Fibroblast of peridontal ligament (primary cell): ENCODE measurements around the gene PCDHGA9.
"Not testable (repeated sequence)": the region's sequence is repeated elsewhere in the genome, so short reads cannot be mapped to it uniquely, and the experiment has no call there.

Source experiments
- DNase-seq: peaks from one replicate; pipeline ENCODE4 v3.0.0-alpha.2; 2010; ENCODE audit errors: extremely low read depth

PCDHGA9 gene

DNA sequence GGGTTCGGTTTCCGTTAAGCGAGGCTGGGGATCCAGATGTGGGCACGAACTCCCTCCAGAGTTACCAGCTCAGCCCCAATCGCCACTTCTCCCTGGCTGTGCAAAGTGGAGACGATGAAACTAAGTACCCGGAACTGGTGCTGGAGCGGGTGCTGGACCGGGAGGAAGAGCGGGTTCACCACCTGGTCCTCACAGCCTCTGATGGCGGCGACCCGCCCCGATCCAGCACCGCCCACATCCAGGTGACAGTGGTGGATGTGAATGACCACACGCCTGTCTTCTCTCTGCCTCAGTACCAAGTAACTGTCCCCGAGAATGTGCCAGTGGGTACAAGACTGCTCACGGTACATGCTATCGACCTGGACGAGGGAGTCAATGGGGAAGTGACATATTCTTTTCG is 19.2 kb upstream of the PCDHGA9 start:
- no peak for DNase-seq

DNA sequence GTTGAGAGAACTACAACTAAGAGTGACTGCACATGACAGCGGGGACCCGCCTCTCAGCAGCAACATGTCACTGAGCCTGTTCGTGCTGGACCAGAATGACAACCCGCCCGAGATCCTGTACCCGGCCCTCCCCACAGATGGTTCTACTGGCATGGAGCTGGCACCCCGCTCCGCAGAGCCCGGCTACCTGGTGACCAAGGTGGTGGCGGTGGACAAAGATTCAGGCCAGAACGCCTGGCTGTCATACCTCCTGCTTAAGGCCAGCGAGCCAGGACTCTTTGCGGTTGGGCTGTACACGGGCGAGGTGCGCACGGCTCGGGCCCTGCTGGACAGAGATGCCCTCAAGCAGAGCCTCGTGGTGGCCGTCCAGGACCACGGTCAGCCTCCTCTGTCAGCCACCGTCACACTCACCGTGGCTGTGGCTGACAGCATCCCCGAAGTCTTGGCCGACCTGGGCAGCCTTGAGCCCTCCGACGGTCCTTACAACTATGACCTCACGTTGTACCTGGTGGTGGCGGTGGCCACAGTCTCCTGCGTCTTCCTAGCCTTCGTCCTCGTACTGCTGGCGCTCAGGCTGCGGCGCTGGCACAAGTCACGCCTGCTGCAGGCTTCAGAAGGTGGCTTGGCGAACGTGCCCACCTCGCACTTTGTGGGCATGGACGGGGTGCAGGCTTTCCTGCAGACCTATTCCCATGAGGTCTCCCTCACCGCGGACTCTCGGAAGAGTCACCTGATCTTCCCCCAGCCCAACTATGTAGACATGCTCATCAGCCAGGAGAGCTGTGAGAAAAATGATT is 17.9 kb upstream of the PCDHGA9 start:
- DNase-seq: no peak

- DNase-seq: peak; percentile 60
These were observed 14.8 kb upstream of the PCDHGA9 start, which contains the start of gene PCDHGB4 for GRCh38 chr5:141387557-141388311. TSS of gene PCDHGB4 (plus strand) at chr5:141387698. CDS start at chr5:141387885, 187 bp downstream.

DNA sequence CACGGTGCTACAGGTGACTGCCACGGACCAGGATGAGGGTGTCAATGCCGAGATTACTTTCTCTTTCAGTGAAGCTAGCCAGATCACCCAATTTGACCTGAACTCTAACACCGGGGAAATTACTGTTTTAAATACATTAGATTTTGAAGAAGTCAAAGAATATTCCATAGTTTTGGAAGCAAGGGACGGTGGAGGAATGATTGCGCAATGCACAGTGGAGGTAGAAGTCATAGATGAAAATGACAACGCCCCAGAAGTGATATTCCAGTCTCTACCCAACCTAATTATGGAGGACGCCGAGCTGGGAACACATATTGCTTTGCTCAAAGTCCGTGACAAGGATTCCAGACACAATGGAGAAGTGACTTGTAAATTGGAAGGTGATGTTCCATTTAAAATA is 13.9 kb upstream of the PCDHGA9 start:
- no peak for DNase-seq

DNA sequence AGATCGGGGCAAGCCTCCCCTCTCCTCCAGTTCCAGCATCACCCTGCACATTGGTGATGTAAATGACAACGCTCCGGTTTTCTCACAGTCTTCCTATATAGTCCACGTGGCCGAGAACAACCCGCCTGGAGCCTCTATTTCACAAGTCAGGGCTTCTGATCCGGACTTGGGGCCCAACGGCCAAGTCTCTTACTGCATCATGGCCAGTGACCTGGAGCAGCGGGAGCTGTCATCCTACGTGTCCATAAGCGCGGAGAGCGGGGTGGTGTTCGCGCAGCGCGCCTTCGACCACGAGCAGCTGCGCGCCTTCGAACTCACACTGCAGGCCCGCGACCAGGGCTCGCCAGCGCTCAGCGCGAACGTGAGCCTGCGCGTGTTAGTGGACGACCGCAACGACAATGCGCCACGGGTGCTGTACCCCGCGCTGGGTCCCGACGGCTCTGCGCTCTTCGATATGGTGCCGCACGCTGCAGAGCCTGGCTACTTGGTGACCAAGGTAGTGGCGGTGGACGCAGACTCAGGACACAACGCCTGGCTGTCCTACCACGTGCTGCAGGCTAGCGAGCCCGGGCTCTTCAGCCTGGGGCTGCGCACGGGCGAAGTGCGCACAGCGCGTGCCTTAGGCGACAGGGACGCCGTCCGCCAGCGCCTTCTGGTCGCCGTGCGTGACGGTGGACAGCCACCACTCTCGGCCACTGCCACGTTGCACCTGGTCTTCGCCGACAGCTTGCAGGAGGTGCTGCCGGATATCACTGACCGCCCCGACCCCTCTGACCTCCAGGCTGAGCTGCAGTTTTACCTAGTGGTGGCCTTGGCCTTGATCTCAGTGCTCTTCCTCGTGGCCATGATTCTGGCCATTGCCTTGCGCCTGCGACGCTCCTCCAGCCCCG is 13.2 kb upstream of the PCDHGA9 start:
- DNase-seq: no peak

DNA sequence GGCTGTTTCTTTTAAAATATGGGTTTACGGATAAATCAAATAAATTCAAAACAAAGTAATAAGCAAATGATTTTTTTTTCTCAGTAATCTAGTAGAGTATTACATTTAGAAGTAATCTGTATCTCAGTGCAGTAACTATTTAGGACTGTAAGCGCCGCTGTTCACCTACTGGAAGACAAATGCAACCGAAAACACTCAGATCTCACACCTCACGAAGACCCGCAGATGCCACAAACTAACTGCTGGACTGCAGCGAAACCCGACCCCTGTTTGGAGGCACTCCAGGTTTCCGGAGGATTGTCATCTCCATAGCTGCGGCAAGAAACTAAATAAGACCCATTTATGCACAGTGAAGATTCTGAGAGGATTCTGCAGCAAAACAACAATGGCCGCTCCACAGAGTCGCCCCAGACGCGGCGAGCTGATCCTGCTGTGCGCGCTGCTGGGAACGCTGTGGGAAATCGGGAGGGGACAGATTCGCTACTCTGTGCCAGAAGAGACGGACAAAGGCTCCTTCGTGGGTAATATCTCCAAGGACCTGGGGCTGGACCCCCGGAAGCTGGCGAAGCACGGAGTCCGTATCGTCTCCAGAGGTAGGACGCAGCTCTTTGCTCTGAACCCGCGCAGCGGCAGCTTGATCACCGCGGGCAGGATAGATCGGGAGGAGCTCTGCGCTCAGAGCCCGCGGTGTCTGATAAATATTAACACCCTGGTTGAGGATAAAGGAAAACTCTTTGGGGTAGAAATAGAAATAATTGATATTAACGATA is 10.0 kb upstream of the PCDHGA9 start, which contains the start of gene PCDHGA8:
TSS of gene PCDHGA8 (plus strand) at position 205 of the 770 bp plus-strand sequence. CDS start at position 386, 181 bp downstream.
- no peak for DNase-seq

DNA sequence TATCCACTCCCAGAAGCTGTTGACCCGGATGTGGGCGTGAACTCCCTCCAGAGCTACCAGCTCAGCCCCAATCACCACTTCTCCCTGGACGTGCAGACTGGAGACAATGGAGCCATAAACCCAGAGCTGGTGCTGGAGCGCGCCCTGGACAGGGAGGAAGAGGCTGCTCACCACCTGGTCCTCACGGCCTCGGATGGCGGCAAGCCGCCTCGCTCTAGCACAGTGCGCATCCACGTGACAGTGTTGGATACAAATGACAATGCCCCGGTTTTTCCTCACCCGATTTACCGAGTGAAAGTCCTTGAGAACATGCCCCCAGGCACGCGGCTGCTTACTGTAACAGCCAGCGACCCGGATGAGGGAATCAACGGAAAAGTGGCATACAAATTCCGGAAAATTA is 9.3 kb upstream of the PCDHGA9 start:
- DNase-seq: no peak

- DNase-seq: not testable (repeated sequence)
These were observed 8.0 kb upstream of the PCDHGA9 start for GRCh38 chr5:141394401-141395187.

- DNase-seq: peak; percentile 39
These were observed 4.6 kb upstream of the PCDHGA9 start, which contains the start of gene PCDHGB5 for GRCh38 chr5:141397756-141398551. TSS of gene PCDHGB5 (plus strand) at chr5:141397947. CDS start at chr5:141398128, 181 bp downstream.

GRCh38 chr5:141398608-141399007 is 4.0 kb upstream of the PCDHGA9 start:
- DNase-seq: no peak

DNA sequence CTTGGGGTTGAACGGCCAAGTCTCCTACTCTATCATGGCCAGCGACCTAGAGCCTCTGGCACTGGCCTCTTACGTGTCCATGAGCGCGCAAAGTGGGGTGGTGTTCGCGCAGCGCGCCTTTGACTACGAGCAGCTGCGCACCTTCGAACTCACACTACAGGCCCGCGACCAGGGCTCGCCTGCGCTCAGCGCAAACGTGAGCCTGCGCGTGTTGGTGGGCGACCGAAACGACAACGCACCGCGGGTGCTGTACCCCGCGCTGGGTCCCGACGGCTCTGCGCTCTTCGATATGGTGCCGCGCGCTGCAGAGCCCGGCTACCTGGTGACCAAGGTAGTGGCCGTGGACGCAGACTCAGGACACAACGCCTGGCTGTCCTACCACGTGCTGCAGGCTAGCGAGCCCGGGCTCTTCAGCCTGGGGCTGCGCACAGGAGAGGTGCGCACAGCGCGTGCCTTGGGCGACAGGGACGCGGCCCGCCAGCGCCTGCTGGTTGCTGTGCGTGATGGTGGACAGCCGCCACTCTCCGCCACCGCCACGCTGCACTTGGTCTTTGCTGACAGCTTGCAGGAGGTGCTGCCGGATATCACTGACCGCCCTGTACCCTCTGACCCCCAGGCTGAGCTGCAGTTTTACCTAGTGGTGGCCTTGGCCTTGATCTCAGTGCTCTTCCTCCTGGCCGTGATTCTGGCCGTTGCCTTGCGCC is 2.9 kb upstream of the PCDHGA9 start:
- no peak for DNase-seq

DNA sequence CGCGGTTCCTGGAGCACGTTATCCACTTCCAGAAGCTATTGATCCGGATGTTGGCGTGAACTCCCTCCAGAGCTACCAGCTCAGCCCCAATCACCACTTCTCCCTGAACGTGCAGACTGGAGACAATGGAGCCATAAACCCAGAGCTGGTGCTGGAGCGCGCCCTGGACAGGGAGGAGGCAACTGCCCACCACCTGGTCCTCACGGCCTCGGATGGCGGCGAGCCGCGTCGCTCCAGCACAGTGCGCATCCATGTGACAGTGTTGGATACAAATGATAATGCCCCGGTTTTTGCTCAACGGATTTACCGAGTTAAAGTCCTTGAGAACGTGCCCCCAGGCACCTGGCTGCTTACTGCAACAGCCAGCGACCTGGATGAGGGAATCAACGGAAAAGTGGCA is 809 bp downstream of the PCDHGA9 start:
- DNase-seq: no peak

GRCh38 chr5:141407790-141408505 is 5.4 kb downstream of the PCDHGA9 start, which contains the start of gene PCDHGB6:
TSS of gene PCDHGB6 (plus strand) at chr5:141408021. CDS start at chr5:141408203, 182 bp downstream.
- DNase-seq: peak; percentile 34

- no peak for DNase-seq
These were observed 7.2 kb downstream of the PCDHGA9 start for GRCh38 chr5:141409598-141410306.

GRCh38 chr5:141411575-141411974 is 9.0 kb downstream of the PCDHGA9 start:
- no peak for DNase-seq

DNA sequence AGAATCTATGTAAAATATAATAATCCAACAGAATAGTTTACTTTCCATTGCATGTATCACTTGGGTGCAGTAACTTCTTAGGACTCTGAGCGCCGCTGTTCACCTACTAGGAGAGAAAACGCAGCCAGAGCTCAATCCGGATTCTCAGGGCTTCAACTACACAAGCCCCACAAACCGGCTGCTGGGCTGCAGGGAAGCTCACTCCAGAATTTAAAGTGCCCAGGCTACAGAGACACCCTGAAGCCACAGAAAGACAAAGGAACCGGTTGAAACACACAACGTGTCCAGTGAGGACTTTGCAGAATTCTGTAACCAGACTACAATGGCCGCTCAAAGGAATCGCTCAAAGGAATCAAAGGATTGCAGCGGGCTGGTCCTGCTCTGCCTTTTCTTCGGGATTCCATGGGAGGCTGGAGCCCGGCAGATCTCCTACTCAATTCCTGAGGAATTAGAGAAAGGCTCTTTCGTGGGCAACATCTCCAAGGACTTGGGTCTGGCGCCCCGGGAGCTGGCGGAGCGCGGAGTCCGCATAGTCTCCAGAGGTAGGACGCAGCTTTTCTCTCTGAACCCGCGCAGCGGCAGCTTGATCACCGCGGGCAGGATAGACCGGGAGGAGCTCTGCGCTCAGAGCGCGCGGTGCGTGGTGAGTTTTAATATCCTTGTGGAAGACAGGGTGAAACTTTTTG is 10.4 kb downstream of the PCDHGA9 start, which contains the start of gene PCDHGA10:
TSS of gene PCDHGA10 (plus strand) at position 134 of the 686 bp plus-strand sequence. CDS start at position 323, 189 bp downstream.
- peak; percentile 84 for DNase-seq
